GM10248 (cell line): ENCODE measurements around the gene PCDHA10.
"Not testable (repeated sequence)": the region's sequence is repeated elsewhere in the genome, so short reads cannot be mapped to it uniquely, and the experiment has no call there.

ENCODE experiments used
- CTCF ChIA-PET: fragments of 300-600 bp; sonication (Branson Sonifier 250); formaldehyde crosslinking; extraction: SDS; loops from one replicate; lab custom pipeline; 2021; ENCODE audit warnings: antibody characterized with exemption; lab: Yijun Ruan, JAX
- POLR2A ChIA-PET: fragments of 350-650 bp; sonication (Branson Sonifier 250); formaldehyde crosslinking; extraction: SDS; loops from one replicate; lab custom pipeline; 2020; ENCODE audit warnings: antibody characterized with exemption; lab: Yijun Ruan, JAX
- DNase-seq: peaks from one replicate; pipeline ENCODE4 v3.0.0; 2012; ENCODE audit errors: extremely low spot score
- CTCF ChIP-seq: IDR thresholded peaks from 2 replicates; pipeline ENCODE4 v1.5.1; 2012; ENCODE audit warnings: mild to moderate bottlenecking, low read depth; ENCODE audit errors: extremely low read depth, missing control alignments, control extremely low read depth

The PCDHA10 gene

GRCh38 chr5:140835622-140836510 lies 19.8 kb upstream of the PCDHA10 start:
- ChIA-PET CTCF (no interaction called here), POLR2A (no interaction called here)
- no peak for TF ChIP-seq CTCF
- DNase-seq = no peak

GRCh38 chr5:140840978-140841962 lies 14.4 kb upstream of the PCDHA10 start, which contains the start of gene PCDHA8:
PCDHA8 (plus strand) TSS chr5:140841187; CDS start chr5:140841322, 135 bp downstream.
- CTCF ChIA-PET = no interaction called here
- DNase-seq = no peak
- no peak for TF ChIP-seq CTCF
- POLR2A ChIA-PET = no interaction called here

- POLR2A ChIA-PET = no interaction called here
- CTCF ChIA-PET = no interaction called here
- DNase-seq = no peak
- no peak for TF ChIP-seq CTCF
These were observed 12.6 kb upstream of the PCDHA10 start for GRCh38 chr5:140842798-140843733.

GRCh38 chr5:140848139-140849102 lies 7.3 kb upstream of the PCDHA10 start, which contains the start of gene PCDHA9:
PCDHA9 (plus strand) TSS chr5:140848382; CDS start chr5:140848496, 114 bp downstream.
- POLR2A ChIA-PET, CTCF ChIA-PET: not testable (repeated sequence)

GRCh38 chr5:140849831-140850634 lies 5.7 kb upstream of the PCDHA10 start:
- DNase-seq, POLR2A ChIA-PET, CTCF ChIA-PET: not testable (repeated sequence)

More at GRCh38 chr5:140848139-140849102, 7.3 kb upstream of the PCDHA10 start, which contains the start of gene PCDHA9:
- not testable (repeated sequence) for DNase-seq
